Lung (tissue), 12 donors: ENCODE results near the gene NRXN2. TPM values are rescaled to one million over a fixed set of nuclear protein-coding genes. Genes with fewer than 3 reads are reported as not detected.

Experiments used
- ATAC-seq: fragments of 200-7000 bp; cut with Tn5 transposase; one replicate; pipeline ENCODE4 v1.9.1; 2020; ENCODE audit warnings: moderate number of reproducible peaks; ENCODE audit not compliant: insufficient read depth, low FRiP score
- DNase-seq, 3 donors: peaks; one replicate each; pipeline ENCODE4 v3.0.0-alpha.2; 2013 to 2017
- H3K27ac ChIP-seq, 2 donors: one replicate each; pipeline ENCODE4 v1.5.1; 2013; ENCODE audit warnings: mild to moderate bottlenecking in 2 of 2, moderate library complexity in 2 of 2, control low read depth in 1 of 2, inconsistent platforms in 1 of 2, low read depth in 1 of 2, low read length in 1 of 2
- H3K27me3 ChIP-seq, 3 donors: one replicate each; pipeline ENCODE4 v1.5.1; 2013; ENCODE audit warnings: low read length in 2 of 3; ENCODE audit not compliant: control insufficient read depth in 3 of 3, insufficient read depth in 3 of 3
- H3K36me3 ChIP-seq, 4 donors: one replicate each; pipeline ENCODE4 v1.5.1; 2013; ENCODE audit warnings: low read length in 4 of 4, mild to moderate bottlenecking in 1 of 4, moderate library complexity in 1 of 4; ENCODE audit not compliant: control insufficient read depth in 4 of 4, insufficient read depth in 4 of 4
- H3K4me1 ChIP-seq, 5 donors: one replicate each; pipeline ENCODE4 v1.5.1; 2013; ENCODE audit warnings: low read length in 5 of 5, mild to moderate bottlenecking in 2 of 5, moderate library complexity in 1 of 5; ENCODE audit not compliant: control insufficient read depth in 5 of 5, insufficient read depth in 5 of 5
- H3K4me3 ChIP-seq: one replicate; pipeline ENCODE4 v1.5.1; 2013; ENCODE audit warnings: mild to moderate bottlenecking, control low read depth, moderate library complexity
- H3K9ac ChIP-seq, 2 donors: one replicate each; pipeline ENCODE4 v1.5.1; 2013; ENCODE audit warnings: low read length in 2 of 2, control low read depth in 1 of 2; ENCODE audit not compliant: insufficient read depth in 1 of 2
- H3K9me3 ChIP-seq, 4 donors: one replicate each; pipeline ENCODE4 v1.5.1; 2013; ENCODE audit warnings: low read length in 3 of 4, mild to moderate bottlenecking in 1 of 4, moderate library complexity in 1 of 4; ENCODE audit not compliant: control insufficient read depth in 4 of 4, insufficient read depth in 3 of 4
- CTCF ChIP-seq: IDR thresholded peaks from 2 replicates; pipeline ENCODE4 v1.5.1; 2012; ENCODE audit warnings: mild to moderate bottlenecking; ENCODE audit errors: control extremely low read depth, extremely low read depth
- WGBS, 2 donors: extraction: QIAGEN DNeasy Blood & Tissue Kit; methylation state at CpG; one replicate each; pipeline ENCODE4 v1.1.7; 2013; 5-methylcytosine and 5-hydroxymethylcytosine counted together
- polyA plus RNA-seq, 2 donors: library from polyadenylated mRNA; stranded (reverse); fragments of 200-250 nt; gene quantifications; one replicate each; pipeline ENCODE4 v1.2.1, GENCODE V29; 2013
- total RNA-seq, 2 donors: library from RNA; depleted of rRNA in 1 of 2; stranded (reverse); fragments of >200 nt in 1 of 2; gene quantifications; one replicate each; pipeline ENCODE4 v1.2.1, GENCODE V29; 2014 to 2021
- donor health status: control.
- donor health status: control.
- donor health status: Bipolar disorder and iron deficiency.
- donor health status: healthy.
- donor health status: DM: yes; HTN: yes; CAD: no.

The NRXN2 gene
- total and polyA plus RNA-seq, 4 donors = 0.39 to 6.6 (median 1.1) TPM

DNA sequence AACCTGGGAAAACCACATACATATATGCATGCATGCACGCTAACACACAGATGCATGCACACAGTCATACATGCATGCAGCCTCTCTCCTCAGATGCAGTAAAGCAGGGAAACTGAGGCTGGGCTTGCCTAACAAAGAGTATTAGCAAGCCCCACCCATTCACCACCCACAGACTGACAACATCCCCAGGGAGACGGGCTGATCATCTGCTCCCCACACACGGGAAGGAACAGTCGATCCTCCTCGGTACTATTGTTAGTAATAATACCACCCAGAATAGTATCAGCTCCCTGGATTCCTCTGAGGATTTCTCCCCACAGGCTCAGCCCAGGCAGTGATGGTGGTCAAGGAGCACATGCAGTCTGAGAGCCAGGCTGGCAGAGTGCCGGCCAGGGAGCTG is 90.8 kb downstream of the NRXN2 start:
- H3K4me3 ChIP-seq = no peak overlapping the region
- no peak for DNase-seq
- no peak overlapping the region for H3K9ac ChIP-seq
- peaks cover 0 to 6% (median 0%) of the 10 kb centered on the region in 5 donors for H3K4me1 ChIP-seq
- no peak for ATAC-seq
- peaks cover 0 to 20% (median 8%) of the 10 kb centered on the region in 4 donors for H3K36me3 ChIP-seq
- TF ChIP-seq CTCF = no peak
- peaks cover 0 to 3% (median 0%) of the 10 kb centered on the region in 4 donors for H3K9me3 ChIP-seq
- peaks cover 0 to 18% (median 0%) of the 10 kb centered on the region in 3 donors for H3K27me3 ChIP-seq
- no peak overlapping the region for H3K27ac ChIP-seq
- WGBS, 2 donors = 80 to 95% methylated on average over 6 of the region's 6 CpGs

DNA sequence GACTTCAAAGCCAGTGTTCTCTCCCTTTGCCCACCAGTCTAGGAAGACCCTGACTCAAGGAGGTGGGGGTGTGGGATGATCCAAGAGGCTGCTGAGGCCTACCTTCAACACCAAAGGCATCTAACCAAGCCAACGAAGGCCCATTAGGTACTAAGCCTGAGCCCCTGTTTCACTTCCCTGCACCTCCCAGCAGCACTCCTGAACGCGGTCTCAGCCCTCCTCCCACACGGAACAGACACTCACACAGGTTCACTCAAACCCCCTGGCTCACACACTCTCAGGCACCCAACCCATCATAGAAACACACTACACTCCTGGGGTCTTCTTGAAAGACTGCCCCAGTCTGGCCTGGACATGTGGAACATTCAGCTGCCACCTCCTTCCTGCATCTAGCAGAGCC is 91.3 kb downstream of the NRXN2 start:
- 83 to 93% methylated on average over 4 of the region's 4 CpGs for WGBS, 2 donors
- Histone ChIP-seq H3K36me3 (peaks cover 0 to 20% (median 8%) of the 10 kb centered on the region in 4 donors), H3K4me3 (no peak overlapping the region), H3K4me1 (peaks cover 0 to 2% (median 0%) of the 10 kb centered on the region in 5 donors), H3K27ac (no peak overlapping the region), H3K9ac (no peak overlapping the region), H3K27me3 (peaks cover 0 to 18% (median 0%) of the 10 kb centered on the region in 3 donors), H3K9me3 (peaks cover 0 to 3% (median 0%) of the 10 kb centered on the region in 4 donors)
- no peak for DNase-seq
- no peak for ATAC-seq
- TF ChIP-seq CTCF = no peak

- Histone ChIP-seq H3K36me3 (peaks cover 0 to 20% (median 8%) of the 10 kb centered on the region in 4 donors), H3K27ac (no peak overlapping the region), H3K4me3 (no peak overlapping the region), H3K9ac (no peak overlapping the region), H3K9me3 (peaks cover 0 to 3% (median 0%) of the 10 kb centered on the region in 4 donors), H3K27me3 (peaks cover 0 to 16% (median 0%) of the 10 kb centered on the region in 3 donors), H3K4me1 (no peaks in the 10 kb centered on the region)
- TF ChIP-seq CTCF = no peak
- DNase-seq = peak in 1 of 3 donors; percentile 30
- no peak for ATAC-seq
- 48 to 68% methylated on average over 55 to 56 of the region's 56 CpGs for WGBS, 2 donors
Observed at GRCh38 chr11:64629796-64630562, 93.0 kb downstream of the NRXN2 start.
